ENCODE data around the gene FRRS1L. TPM values are rescaled to one million over a fixed set of nuclear protein-coding genes. Genes with fewer than 3 reads are reported as not detected.

Gene FRRS1L
- total and polyA plus RNA-seq, 4 donors = 0.08 to 0.51 TPM; not detected in 2

- no peaks in the 10 kb centered on the region for H3K27me3 ChIP-seq (ENCODE audit: control insufficient read depth in 4 of 4, insufficient read depth in 4 of 4, low read length in 3 of 4)
- no peak for DNase-seq (ENCODE audit: low spot score)
- H3K36me3 ChIP-seq (ENCODE audit: control insufficient read depth in 4 of 4, insufficient read depth in 3 of 4, low read depth in 1 of 4, low read length in 3 of 4) = peaks cover 4 to 34% (median 24%) of the 10 kb centered on the region in 4 donors
- no peak for TF ChIP-seq GABPA (IDR thresholded peaks at IDR 0.05 in 1 of 2, conservative IDR thresholded peaks at IDR 0.05 in 1 of 2)
- no peak overlapping the region for H3K9ac ChIP-seq (ENCODE audit: low read depth in 1 of 2, low read length in 2 of 2)
- H3K9me3 ChIP-seq (ENCODE audit: control insufficient read depth in 4 of 4, low read length in 3 of 4) = no peaks in the 10 kb centered on the region
- no peak overlapping the region for H3K4me3 ChIP-seq (ENCODE audit: low read depth in 1 of 3, low read length in 3 of 3)
- no peaks in the 10 kb centered on the region for H3K4me1 ChIP-seq (ENCODE audit: control insufficient read depth in 4 of 4, insufficient read depth in 4 of 4, low read length in 3 of 4)
- H3K27ac ChIP-seq (ENCODE audit: low read depth in 1 of 2, low read length in 2 of 2) = no peak overlapping the region
Measured at GRCh38 chr9:109092051-109092580, 74.9 kb downstream of the FRRS1L start.

- DNase-seq (ENCODE audit: low spot score) = no peak
- H3K36me3 ChIP-seq (ENCODE audit: control insufficient read depth in 4 of 4, insufficient read depth in 3 of 4, low read depth in 1 of 4, low read length in 3 of 4) = peaks cover 7 to 34% (median 29%) of the 10 kb centered on the region in 4 donors
Measured at GRCh38 chr9:109088221-109088620, 78.8 kb downstream of the FRRS1L start.

GRCh38 chr9:109087795-109088194 lies 79.3 kb downstream of the FRRS1L start:
- Histone ChIP-seq H3K9ac (ENCODE audit: low read depth in 1 of 2, low read length in 2 of 2) (no peak overlapping the region), H3K4me1 (ENCODE audit: control insufficient read depth in 4 of 4, insufficient read depth in 4 of 4, low read length in 3 of 4) (no peaks in the 10 kb centered on the region), H3K4me3 (ENCODE audit: low read depth in 1 of 3, low read length in 3 of 3) (no peak overlapping the region), H3K27ac (ENCODE audit: low read depth in 1 of 2, low read length in 2 of 2) (no peak overlapping the region), H3K27me3 (ENCODE audit: control insufficient read depth in 4 of 4, insufficient read depth in 4 of 4, low read length in 3 of 4) (no peaks in the 10 kb centered on the region), H3K36me3 (ENCODE audit: control insufficient read depth in 4 of 4, insufficient read depth in 3 of 4, low read depth in 1 of 4, low read length in 3 of 4) (peaks cover 7 to 32% (median 25%) of the 10 kb centered on the region in 4 donors), H3K9me3 (ENCODE audit: control insufficient read depth in 4 of 4, low read length in 3 of 4) (no peaks in the 10 kb centered on the region)
- TF ChIP-seq RAD21 (IDR thresholded peaks at IDR 0.05) = no peak
- no peak for TF ChIP-seq ZBTB33 (IDR thresholded peaks at IDR 0.05)
- no peak for TF ChIP-seq ATF3 (IDR thresholded peaks at IDR 0.05)
- no peak for TF ChIP-seq CTCF (IDR thresholded peaks at IDR 0.05; ENCODE audit: low read depth, low read length, missing input control)
- TF ChIP-seq MAX (IDR thresholded peaks at IDR 0.05) = no peak
- no peak for TF ChIP-seq RXRA (IDR thresholded peaks at IDR 0.05)
- WGBS = 96% methylated on average over 2 of the region's 2 CpGs
- no peak for DNase-seq (ENCODE audit: low spot score)

More at GRCh38 chr9:109088221-109088620, 78.8 kb downstream of the FRRS1L start:
- Histone ChIP-seq H3K27ac (ENCODE audit: low read depth in 1 of 2, low read length in 2 of 2) (no peak overlapping the region), H3K4me1 (ENCODE audit: control insufficient read depth in 4 of 4, insufficient read depth in 4 of 4, low read length in 3 of 4) (no peaks in the 10 kb centered on the region), H3K27me3 (ENCODE audit: control insufficient read depth in 4 of 4, insufficient read depth in 4 of 4, low read length in 3 of 4) (no peaks in the 10 kb centered on the region), H3K9ac (ENCODE audit: low read depth in 1 of 2, low read length in 2 of 2) (no peak overlapping the region), H3K4me3 (ENCODE audit: low read depth in 1 of 3, low read length in 3 of 3) (no peak overlapping the region), H3K9me3 (ENCODE audit: control insufficient read depth in 4 of 4, low read length in 3 of 4) (no peaks in the 10 kb centered on the region)
- no peak for TF ChIP-seq ATF3 (IDR thresholded peaks at IDR 0.05)
- no peak for TF ChIP-seq REST (IDR thresholded peaks at IDR 0.05)
- no peak for TF ChIP-seq RAD21 (IDR thresholded peaks at IDR 0.05)
- TF ChIP-seq JUND (IDR thresholded peaks at IDR 0.05) = no peak
- no peak for TF ChIP-seq YY1 (IDR thresholded peaks at IDR 0.05)
- TF ChIP-seq EGR1 (IDR thresholded peaks at IDR 0.05; ENCODE audit: low read depth in 2 of 2) = no peak
- no peak for TF ChIP-seq GABPA (IDR thresholded peaks at IDR 0.05 in 1 of 2, conservative IDR thresholded peaks at IDR 0.05 in 1 of 2)
- over 99% methylated on average over 7 of the region's 7 CpGs for WGBS

All from liver (tissue), 9 donors.